Germinal center (tissue), 1 donor: ENCODE data around the gene HOXC12.

Experiments
- DNase-seq: peaks from one replicate; pipeline ENCODE4 v3.0.0; 2012; ENCODE audit warnings: mixed read lengths, low spot score

The HOXC12 gene, protein sequence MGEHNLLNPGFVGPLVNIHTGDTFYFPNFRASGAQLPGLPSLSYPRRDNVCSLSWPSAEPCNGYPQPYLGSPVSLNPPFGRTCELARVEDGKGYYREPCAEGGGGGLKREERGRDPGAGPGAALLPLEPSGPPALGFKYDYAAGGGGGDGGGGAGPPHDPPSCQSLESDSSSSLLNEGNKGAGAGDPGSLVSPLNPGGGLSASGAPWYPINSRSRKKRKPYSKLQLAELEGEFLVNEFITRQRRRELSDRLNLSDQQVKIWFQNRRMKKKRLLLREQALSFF

GRCh38 chr12:53954694-53955035 lies at the start of gene HOXC12:
HOXC12 (plus strand) TSS chr12:53954903; CDS start chr12:53954930, 27 bp downstream.
- no peak for DNase-seq

DNA sequence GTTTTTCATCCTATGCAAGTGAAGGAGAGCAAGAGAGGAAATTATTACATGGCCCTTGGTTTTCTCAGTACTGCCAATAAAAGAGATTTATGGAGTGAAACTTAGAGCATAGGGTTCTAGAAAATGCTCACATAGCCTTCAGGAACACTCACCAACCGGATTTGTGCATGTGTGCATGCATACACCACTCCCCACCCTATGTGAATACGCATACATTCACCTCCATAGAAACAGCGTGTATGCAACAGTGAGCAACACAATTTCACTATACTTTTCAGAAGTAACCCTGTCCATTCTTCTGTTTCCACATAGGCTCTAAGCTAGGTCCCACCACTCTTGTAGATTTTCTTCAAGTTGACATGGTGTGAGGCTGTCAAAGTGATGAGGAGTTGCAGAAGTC lies 47.6 kb upstream of the HOXC12 start:
- DNase-seq, result no peak

DNA sequence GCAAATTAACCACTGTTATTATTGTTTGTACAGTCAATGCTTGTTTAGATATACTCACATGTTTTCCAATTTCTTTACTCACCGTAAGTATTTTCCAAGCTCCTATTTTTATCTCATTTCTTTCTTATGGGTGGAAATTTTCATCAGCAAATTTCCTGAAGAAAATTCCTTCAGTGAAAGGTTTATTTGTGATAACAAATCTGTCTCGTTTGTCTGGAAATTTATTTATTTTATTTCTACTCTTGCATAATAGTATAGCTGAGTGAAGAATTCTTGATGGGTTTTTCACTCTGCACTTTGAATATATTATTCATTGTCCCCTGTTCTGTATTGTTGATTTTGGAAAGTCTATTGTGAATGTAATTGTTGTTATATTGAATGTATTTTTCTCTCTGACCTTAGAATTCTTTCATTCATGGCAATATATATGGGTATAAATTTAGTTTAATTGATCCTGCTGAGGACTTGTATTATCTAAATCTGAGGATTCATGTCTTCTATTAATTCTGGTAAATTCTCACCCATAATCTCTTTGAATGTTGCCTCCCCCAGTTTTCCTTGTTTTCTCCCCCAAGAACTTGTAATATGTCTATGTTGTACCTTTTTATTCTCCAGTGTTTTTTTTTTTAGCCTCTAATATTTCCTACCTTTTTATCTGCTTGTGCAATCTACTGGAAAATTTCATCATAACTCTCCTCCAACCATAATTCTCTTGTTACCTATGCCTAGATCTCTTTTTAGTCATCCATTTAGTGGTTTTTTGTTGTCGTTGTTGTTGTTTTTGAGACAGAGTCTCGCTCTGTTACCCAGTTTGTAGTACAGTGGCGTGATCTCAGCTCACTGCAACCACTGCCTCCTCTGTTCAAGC lies 37.7 kb upstream of the HOXC12 start:
- no peak for DNase-seq

- DNase-seq, result no peak
Measured at GRCh38 chr12:53924521-53925405, 29.9 kb upstream of the HOXC12 start.

DNA sequence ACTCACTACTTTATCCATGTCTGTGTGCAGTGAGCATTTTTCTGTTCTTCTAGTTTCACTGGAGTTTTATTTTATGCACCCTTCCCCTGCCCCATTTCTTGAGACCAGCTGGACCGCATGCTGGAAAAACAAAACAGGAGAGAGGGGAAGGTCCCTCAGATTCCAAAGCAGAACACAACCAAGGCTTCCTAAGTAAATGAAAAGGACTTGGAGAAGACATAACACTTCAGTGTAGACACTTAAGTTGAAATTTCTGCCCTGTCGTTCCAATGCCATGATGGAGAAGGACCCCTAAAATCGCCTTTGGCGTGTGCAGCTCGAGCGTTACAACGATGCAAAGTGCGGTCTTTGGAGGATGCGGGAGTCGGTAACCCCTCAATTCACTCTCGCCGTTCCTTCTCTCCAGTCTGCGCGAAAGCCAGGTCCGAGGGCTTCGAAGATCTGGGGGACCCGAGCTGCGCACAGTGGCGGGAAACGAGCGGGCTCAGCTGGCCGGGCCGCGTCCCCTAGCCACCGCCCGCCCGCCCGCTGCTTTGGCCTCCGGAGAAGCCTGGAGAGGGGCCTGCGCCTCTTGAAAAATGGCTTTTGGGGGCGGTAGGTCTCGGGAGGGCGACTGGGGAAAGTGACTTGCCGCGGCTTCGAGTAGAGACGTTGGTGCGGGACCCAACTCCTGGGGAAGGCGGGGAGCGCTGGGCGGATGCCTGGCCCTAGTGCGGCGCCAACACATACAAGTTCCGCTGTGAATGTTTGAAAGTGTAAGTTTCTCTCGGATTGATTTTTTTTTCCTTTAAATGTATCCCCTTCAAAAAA lies 27.3 kb upstream of the HOXC12 start:
- no peak for DNase-seq

DNA sequence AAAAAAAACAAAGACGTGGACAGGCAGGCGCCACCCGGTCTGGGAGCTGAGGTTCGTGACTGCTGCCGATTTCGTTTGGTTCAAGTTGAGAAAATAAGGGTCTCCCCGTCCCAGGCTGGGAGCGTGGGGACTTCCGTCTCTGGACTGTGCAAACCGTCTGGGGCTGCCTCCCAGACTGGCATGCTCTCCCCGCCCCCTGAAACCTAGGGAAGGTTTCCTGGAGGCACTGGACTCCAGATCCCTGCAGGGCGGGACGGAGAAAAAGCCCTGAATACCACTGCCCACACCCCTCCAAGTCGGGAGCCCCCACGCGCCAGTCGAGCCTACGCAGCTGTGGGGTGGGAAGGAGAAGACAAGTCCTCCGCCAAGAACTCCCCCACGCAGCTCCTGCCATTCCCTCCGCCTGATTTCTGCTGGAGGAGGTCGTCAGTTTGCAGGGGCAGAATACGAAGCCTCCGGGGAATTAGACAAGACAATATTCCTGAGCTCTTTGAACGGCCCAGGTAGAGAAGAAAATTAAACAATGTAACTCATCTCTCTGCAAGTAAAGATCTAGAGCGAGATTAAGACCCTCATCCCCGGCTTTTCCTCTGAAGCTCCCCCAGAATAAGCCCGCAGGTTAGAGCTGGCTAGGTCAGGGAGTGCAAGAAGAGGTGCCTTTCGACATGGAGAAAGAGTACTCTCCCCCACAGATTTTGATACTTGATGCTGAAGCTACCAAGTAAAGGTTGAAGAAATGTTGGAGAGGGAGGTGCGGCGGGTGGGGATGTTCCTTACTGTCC lies 26.5 kb upstream of the HOXC12 start:
- no peak for DNase-seq

- DNase-seq, result no peak
Measured at GRCh38 chr12:53929527-53929926, 25.2 kb upstream of the HOXC12 start.

DNA sequence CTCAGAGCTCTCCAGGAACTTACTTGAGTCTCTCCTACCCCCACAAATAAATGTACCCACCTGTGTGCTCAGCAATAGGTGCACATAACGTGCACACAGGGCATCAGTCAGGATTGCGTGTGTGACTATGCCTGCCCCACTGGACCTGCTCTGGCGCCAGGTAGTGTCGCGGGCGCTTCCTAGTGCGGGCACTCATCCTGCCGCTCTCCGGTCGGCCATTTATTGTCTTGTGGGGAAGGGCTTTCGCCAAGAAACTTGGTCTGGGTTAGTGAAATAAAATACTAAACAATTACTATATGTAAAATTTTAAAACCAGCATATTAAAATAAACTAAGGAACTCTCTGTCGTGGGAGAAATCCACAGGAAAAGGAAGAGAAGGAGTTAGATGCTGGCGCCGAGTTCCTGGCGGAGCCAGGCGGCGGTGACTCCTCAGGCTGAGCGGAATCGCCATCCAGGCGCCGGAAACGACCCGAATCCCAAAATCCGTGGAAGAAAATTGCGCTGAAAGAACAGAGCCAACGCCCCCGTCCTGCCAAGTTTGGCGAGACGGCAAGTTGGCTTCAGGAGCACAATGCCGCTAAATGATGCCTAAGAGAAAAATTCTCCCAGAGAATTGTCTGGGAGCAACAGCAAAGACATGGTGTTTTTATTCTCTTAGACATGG lies 24.0 kb upstream of the HOXC12 start:
- DNase-seq, result no peak

GRCh38 chr12:53931844-53932581 lies 22.7 kb upstream of the HOXC12 start:
- DNase-seq, result no peak

GRCh38 chr12:53932915-53933314 lies 21.8 kb upstream of the HOXC12 start:
- no peak for DNase-seq

DNA sequence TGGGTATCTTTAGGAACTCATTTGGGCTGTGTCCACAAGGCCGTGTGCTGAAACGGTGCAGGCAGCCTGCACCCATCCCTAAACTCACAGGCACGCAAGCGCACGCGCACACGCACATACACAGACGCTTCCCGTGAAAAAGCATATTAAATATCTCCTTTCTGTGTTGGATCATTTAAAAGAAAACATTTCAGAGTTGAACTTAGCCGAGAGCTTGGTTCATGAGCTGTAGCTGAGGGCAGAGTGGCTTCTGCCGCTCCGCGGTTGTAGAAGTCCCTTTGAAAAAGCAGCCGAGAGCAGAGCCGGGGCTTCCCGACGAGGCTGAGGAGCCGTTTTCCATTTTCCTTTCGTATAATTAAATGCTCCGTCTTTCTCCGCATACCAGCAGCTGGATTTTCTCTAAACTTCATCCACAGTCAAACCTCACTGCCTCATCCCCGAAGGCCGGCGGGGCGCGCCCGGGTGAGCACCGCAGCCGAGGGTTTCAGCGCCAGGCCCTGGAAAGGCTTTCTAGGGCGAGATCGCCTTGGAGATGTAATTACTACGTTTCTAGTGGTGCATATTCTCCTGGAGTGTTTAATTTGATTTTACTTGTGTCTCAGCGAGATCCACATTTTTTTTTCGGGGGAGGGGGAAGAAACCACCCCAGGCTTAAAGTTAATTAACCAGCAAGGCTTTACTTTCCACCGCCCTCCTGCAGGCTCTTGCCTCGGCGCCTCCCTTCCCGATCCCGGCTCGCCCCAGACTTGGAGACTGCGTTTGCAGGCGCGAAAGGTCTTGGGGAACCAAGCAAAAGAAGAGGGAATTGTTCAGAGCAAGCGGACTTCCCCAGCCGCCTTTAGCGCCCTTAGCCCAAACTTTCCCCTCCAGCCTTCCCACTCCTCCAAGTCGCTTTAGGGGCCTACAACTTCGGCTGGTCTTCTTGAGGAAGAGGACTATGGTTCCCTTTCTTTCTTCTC lies 19.0 kb upstream of the HOXC12 start:
- no peak for DNase-seq

GRCh38 chr12:53937099-53937498 lies 17.6 kb upstream of the HOXC12 start:
- DNase-seq, result no peak

DNA sequence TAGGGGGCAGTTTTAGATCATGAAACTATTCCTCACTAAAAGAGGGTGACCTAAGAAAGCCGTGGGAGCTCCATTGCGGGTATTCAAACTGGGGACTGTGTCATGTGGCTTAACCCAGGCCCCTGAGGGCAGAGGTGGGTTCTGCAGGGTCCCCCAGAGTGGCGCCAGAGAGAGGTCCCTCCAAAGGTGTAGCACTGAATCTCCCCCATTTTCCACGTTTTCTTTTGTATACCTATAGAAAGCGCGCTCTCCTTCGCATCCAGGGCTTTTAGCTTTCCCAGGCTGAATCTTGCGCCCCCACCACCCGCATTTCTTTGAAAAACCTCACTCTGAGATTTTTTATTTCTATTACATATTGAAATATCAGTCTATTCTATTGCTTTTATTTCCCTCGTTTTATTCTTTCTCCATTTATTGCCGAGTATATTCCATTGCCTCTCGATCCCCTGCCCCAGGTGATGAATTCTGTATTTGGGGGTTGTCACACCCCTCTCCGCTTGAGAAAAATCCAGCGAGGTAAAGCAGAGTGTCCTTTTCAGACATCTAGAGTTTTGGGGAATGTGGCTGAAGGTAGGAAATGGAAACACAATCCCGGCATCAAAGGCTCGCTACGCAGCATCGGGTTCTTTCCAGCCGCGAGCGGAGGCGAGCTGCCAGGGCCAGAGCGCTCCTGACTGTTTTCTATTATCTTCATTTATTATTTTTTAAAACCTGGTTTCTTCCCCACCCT lies 16.9 kb upstream of the HOXC12 start:
- no peak for DNase-seq

- peak; percentile 70 for DNase-seq
Measured at GRCh38 chr12:53938326-53939140, 16.2 kb upstream of the HOXC12 start, which contains the start of gene HOXC13. HOXC13 (plus strand) TSS chr12:53938831; CDS start chr12:53938907, 76 bp downstream.

- no peak for DNase-seq
Measured at GRCh38 chr12:53939141-53940108, 15.3 kb upstream of the HOXC12 start.
